Fibroblast of upper back skin (primary cell): ENCODE measurements around the gene ZNF20.

Experiments
- DNase-seq: peaks from one replicate; pipeline ENCODE4 v3.0.0-alpha.2; 2013

ZNF20 gene

DNA sequence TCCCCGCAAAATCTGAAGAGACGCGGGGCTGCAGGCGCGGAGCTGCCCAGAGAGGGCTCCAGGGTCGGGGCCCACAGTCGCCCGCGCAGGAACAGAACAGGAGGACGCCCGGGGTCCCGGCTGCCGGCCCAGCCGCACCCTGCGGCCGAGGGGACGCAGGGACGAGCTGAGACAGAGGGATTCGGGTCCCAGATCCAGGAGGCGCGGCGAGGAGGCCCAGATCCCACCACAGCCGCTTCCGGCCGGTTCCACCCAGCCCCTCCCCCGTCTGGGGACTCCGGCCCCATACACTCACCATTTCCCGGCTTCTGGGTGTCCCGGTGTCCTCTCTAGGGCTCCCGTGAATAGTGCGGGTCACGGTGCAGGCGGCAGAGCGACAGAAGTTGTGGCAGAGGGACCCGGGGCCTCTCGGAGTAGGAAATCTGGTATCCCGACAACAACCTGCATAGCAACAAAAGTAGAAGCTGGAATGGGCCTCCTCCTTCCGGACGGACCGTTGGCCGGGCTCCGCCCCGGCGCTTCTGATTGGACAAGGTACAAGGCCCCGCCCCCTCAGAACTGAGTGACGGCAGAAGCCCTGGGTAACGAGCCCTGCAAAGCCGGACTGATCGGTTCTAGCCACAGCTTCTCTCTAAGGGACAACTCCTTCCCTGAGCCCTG is at the start of gene ZNF20:
Gene ZNF20, minus strand, starts transcription at position 466 of the 660 bp plus-strand sequence. Its CDS starts 168 bp downstream, at position 298.
- DNase-seq: peak; percentile 90

DNA sequence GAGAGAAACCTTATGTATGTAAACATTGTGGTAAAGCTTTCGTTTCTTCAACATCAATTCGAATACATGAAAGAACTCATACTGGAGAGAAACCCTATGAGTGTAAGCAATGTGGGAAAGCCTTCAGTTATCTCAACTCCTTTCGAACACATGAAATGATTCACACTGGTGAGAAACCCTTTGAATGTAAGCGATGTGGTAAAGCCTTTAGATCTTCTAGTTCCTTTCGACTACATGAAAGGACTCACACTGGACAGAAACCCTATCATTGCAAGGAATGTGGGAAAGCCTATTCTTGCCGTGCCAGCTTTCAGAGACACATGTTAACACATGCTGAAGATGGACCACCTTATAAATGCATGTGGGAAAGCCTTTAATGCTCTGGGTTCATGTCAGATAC is 47.5 kb upstream of the ZNF20 start:
- DNase-seq: no peak

- no peak for DNase-seq
Measured at GRCh38 chr19:12180377-12180776, 40.2 kb upstream of the ZNF20 start.

GRCh38 chr19:12166626-12167025 is 26.5 kb upstream of the ZNF20 start:
- no peak for DNase-seq

DNA sequence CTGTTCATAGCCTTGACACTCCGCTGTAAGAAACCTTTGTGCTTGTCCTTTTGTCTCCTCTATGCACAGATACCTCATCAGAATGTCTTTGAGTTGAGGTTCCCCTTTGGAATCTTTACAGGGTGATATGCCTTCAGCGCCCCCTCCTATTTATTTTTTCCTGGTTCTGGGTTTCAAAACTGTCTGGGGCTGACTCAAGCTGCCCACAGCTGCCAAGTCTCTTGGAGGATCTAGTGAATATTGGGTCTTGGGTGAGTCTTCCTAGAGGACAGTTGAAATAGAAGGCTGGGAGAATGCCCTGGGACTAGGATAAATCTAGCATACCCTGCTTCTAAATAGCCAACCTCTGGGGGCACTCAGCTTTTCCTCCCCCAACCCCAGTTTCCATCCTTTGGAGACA is 23.7 kb upstream of the ZNF20 start:
- DNase-seq: no peak

- peak; percentile 95 for DNase-seq
Measured at GRCh38 chr19:12162882-12163806, 23.0 kb upstream of the ZNF20 start, which contains the start of gene ZNF136. TSS of gene ZNF136 (plus strand) at chr19:12163096. CDS start at chr19:12163204, 108 bp downstream.

GRCh38 chr19:12162513-12162881 is 22.3 kb upstream of the ZNF20 start:
- DNase-seq: no peak

GRCh38 chr19:12159773-12160414 is 19.7 kb upstream of the ZNF20 start:
- DNase-seq: no peak

- peak; percentile 85 for DNase-seq
Measured at GRCh38 chr19:12156223-12157058, 16.3 kb upstream of the ZNF20 start, which contains the start of gene ZNF625. TSS of gene ZNF625 (minus strand) at chr19:12156734. CDS start at chr19:12156558, 176 bp downstream.

GRCh38 chr19:12155324-12155860 is 15.2 kb upstream of the ZNF20 start:
- no peak for DNase-seq

GRCh38 chr19:12145348-12145747 is 5.2 kb upstream of the ZNF20 start:
- DNase-seq: no peak

DNA sequence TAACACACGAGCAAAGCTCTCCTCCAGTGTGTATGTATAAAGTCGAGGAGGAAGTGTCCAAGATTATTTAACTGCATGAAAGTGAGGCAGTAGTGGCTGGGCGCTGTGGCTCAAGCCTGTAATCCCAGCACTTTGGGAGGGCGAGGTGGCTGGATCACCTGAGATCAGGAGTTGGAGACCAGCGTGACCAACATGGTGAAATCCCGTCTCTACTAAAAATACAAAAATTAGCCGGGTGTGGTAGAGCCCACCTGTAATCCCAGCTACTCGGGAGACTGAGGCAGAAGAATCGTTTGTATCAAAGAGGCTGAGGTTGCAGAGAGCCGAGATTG is 1.2 kb upstream of the ZNF20 start:
- no peak for DNase-seq

DNA sequence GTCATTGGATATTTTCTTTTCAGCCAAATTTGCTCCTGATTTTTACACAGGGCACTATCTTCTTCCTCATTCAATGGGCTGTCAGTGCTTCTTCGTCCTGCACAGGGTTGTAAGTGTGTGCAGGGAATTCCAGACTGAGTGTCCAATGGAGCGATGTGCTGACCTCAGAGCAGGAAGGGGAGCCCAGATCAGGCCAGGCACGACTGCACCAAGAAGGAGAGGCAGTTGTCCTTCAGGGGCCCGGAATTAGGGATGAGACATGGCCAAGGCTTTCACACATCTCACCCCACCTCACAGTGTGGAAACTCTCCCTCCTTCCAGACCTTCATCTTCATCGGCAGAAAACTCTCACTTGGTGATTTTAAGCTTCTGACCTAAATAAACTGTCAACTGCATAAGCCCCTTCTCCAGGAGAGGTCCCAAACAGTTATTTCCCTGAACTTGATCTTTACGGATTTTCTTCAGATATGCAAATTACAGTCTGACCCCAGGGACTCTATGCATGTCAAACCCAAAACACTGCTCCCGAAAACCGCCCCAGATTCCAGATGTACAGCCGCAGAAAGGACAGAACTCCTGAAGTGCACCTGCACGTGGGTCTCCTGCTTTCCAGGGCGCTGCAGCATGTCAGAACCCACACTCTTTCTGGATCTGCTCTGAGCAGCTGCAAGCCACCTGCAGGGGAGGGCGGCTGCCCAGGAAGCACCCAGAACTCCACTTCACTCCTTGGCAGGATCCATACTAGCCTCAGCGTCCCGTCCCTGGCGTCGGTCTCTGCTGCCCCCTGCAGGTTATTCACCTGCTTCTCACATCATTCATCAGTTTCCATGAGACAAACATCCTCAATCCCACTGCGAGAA is 625 bp upstream of the ZNF20 start:
- peak; percentile 79 for DNase-seq

- no peak for DNase-seq
Measured at GRCh38 chr19:12139269-12139668, 881 bp downstream of the ZNF20 start.

DNA sequence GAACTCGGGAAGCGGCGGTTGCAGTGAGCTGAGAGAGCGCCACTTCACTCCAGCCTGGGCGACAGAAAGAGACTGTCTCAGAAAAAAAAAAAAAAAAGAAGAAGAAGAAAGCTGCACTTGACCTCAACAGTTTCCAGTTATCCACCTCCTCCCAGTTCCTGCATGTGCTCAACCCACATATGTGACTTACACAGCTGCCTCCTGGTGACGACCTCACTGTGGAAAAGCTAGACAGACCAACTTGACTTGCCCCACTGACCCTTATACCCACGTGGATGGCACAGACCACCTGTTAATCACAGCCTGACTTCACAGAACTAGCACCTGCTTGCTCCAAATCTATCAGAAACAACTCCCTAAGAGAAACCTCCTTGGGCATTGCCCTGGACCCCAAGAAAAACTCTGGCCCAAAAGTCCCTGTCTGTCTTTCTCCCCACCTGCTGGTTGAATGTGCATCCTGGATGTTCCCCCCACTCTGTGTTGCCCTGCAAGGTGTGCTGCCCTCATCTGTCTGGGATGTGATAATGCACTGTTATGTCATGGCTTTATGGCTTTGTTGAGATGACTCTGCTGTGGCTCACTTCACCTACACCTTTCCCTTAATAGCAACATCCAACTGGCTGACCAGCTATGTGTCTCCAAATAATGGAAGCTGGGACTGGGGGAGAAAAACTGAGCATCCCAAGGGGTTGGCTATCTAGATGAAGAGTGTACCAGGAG is 2.8 kb downstream of the ZNF20 start:
- DNase-seq: no peak

GRCh38 chr19:12133069-12133468 is 7.1 kb downstream of the ZNF20 start:
- no peak for DNase-seq

DNA sequence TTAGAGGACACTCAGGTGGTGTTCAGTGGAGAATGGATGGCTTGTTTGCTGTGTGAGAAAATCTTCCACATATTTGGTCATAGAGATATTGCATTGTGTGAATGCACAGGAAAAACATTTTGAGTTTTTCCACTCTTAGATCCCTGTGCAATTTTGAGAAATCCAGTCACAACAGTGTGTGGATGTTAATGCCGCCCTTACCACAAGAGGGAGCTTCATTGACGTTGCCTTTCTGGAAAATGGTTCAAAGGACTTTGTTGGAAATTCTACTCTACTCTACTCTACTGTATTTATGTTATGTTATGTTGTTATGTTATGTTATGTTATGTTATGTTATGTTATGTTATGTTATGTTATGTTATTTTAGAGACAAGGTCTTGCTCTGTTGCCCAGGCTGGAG is 13.4 kb downstream of the ZNF20 start:
- no peak for DNase-seq

DNA sequence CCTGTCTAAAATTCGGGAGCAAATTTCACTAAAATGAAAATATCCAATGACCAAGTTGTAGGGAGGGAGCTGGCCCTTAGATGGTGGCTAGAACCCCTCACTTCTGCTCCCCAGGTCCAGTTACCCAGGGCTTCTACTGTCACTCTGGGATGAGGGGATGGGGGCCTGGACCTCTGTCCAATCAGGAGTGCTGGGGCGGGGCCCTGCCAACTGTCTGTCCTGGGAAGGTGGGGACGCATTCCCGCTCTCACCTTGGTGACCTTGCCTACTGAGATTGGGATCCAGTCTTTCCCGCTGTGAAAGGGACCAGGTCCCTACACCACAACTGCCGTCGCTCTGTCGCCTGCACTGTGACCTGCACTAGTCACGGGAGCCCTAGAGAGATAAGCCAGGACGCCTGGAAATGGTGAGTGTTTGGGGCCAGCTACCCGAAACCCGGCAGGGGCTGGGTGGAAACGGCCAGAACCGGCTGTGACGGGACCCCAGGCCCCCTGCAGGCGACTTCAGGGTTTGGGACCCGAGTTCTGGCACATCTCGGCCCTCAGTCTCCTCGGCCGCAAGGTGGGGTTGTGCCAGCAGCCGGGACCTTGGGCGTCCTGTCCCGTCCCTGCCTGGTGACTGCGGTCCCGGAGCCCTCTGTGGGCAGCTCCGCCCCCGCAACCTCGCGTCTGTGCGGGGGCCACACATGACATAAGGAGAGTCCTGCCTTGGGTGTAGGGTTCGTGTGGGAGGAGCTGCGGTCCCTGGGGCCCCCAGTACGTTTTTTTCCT is 22.8 kb downstream of the ZNF20 start:
- no peak for DNase-seq

- no peak for DNase-seq
Measured at GRCh38 chr19:12113121-12113520, 27.0 kb downstream of the ZNF20 start.

GRCh38 chr19:12112701-12113100 is 27.4 kb downstream of the ZNF20 start:
- DNase-seq: no peak
